ENCODE data around the gene QDPR. TPM values are rescaled to one million over a fixed set of nuclear protein-coding genes. Genes with fewer than 3 reads are reported as not detected.

The QDPR gene
- polyA plus RNA-seq, 1 of the 3 experiments (the other 2 are of a cell fraction) = 83.1 TPM

DNA sequence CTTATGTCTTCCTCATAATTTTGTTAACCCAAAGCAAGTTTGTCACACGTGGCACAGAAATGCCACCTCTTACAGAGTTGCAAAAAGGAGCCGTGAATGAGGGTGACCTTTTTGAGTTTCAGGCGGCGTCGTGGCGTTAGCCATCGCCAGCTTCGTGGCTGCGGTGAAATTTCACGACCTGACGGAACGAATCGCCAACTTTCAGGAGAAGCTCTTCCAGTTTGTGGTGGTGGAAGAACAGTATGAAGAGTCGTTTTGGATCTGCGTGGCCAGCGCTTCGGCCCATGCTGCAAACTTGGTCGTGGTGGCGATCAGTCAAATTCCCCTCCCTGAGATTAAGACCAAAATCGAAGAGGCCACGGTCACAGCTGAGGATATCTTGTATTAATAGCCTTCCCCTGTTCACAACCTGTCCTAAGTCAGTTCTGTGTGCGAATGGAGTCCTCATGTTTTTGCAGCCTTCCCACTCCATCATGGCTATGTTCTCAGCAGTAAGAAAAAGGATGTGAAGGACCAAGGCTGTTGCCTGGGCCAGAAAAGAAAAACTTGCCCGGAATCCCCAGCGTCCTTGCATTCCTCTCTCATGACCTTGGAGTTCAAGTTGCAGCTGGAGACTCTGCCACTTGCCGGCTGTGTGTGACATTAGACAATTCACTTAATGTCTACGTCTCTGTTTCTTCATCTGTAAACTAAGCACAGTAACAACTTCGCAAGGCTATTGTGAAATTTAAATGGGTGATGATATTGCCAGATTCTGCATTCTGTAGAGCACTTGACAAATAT lies 15.0 kb upstream of the QDPR start:
- Histone ChIP-seq H3K79me2 (ENCODE audit: insufficient read depth) (no peaks in the 10 kb centered on the region), H3K27me3 (ENCODE audit: insufficient read depth) (peaks cover 4% of the 10 kb centered on the region; the same call in 1 of the 2 replicates), H3K9me3 (no peaks in the 10 kb centered on the region), H2AFZ (ENCODE audit: low read depth) (no peak overlapping the region), H3K9me2 (no peaks in the 10 kb centered on the region), H3K4me3 (ENCODE audit: low read depth in 2 of 2, low read length in 1 of 2) (no peak overlapping the region), H3K9ac (no peak overlapping the region), H3K4me1 (ENCODE audit: control insufficient read depth in 1 of 2, insufficient read depth in 2 of 2, low read depth in 1 of 2, low read length in 1 of 2) (no peaks in the 10 kb centered on the region; a peak in 1 of 4 replicates), H3K36me3 (replicated peaks in 1 of 2; ENCODE audit: control insufficient read depth in 1 of 2, insufficient read depth in 2 of 2, low read length in 1 of 2) (no peaks in the 10 kb centered on the region), H3F3A (replicated peaks; ENCODE audit: insufficient read depth) (no peaks in the 10 kb centered on the region), H3K4me2 (no peak overlapping the region), H4K20me1 (ENCODE audit: insufficient read depth) (no peaks in the 10 kb centered on the region), H3K27ac (ENCODE audit: low read depth in 2 of 2, low read length in 1 of 2) (no peak overlapping the region)
- ChIA-PET POLR2A (no interaction called here), CTCF (interaction anchor here (1.2 kb wide), 1 partner anchor 22 kb away, joined by 5 read pairs; no protein-coding TSS in a partner anchor)
- WGBS (ENCODE audit: low lambda C conversion rate) = 81% methylated on average over 26 of the region's 27 CpGs
- DNase-seq = no peak
- TF ChIP-seq USF2 (IDR thresholded peaks at IDR 0.05; ENCODE audit: borderline replicate concordance, low read depth, low read length) (no peak), TAF1 (IDR thresholded peaks at IDR 0.05; ENCODE audit: borderline replicate concordance, low read depth, low read length) (no peak), RFX5 (IDR thresholded peaks at IDR 0.05; ENCODE audit: low read length) (no peak), EZH2phosphoT487 (IDR thresholded peaks at IDR 0.05; ENCODE audit: borderline replicate concordance, low read depth) (no peak), SIN3A (IDR thresholded peaks at IDR 0.05; ENCODE audit: borderline replicate concordance, low read depth, low read length) (no peak), CHD2 (IDR thresholded peaks at IDR 0.05; ENCODE audit: low read length, partially characterized antibody) (no peak), YY1 (IDR thresholded peaks at IDR 0.05; ENCODE audit: low read depth) (no peak), SMC3 (IDR thresholded peaks at IDR 0.05; ENCODE audit: low read depth, low read length) (no peak), IRF3 (IDR thresholded peaks at IDR 0.05; ENCODE audit: low read depth, low read length) (no peak), PBX3 (IDR thresholded peaks at IDR 0.05) (no peak)

DNA sequence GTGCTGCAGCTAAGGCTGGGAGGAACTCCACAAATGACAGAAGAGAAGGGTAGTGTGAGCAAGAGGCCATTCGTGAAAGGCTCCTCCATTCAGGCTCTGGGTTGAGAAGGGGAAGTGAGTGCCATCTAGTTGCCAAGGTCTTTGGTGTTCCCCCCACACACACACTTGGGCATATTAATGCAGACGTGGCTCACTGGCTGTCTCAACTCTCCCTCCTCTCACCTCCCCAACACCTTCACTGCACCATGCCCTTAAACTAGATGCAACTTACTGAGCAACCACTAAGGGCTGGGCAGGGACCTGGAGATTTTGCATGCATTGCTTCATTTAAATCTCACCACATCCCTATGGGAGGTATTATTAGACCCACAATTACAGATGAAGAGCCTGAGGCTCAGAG lies 11.8 kb upstream of the QDPR start:
- no peak overlapping the region for H3K4me3 ChIP-seq (ENCODE audit: low read depth in 2 of 2, low read length in 1 of 2)
- no peak overlapping the region for H3K9ac ChIP-seq
- H3K9me3 ChIP-seq = no peaks in the 10 kb centered on the region
- 35% methylated on average over 2 of the region's 2 CpGs for WGBS (ENCODE audit: low lambda C conversion rate)
- no peak for DNase-seq
- no peak overlapping the region for H3K4me2 ChIP-seq
- no peaks in the 10 kb centered on the region for H3K9me2 ChIP-seq
- POLR2A ChIA-PET = no interaction called here
- no peaks in the 10 kb centered on the region for H3K79me2 ChIP-seq (ENCODE audit: insufficient read depth)
- no peak overlapping the region for H2AFZ ChIP-seq (ENCODE audit: low read depth)
- H4K20me1 ChIP-seq (ENCODE audit: insufficient read depth) = no peaks in the 10 kb centered on the region
- CTCF ChIA-PET = interaction anchor here (0.7 kb wide), 1 partner anchor 558 kb away, joined by 3 read pairs; no protein-coding TSS in a partner anchor
- TF ChIP-seq TCF12 (IDR thresholded peaks at IDR 0.05) (no peak), PBX3 (IDR thresholded peaks at IDR 0.05) (no peak), SIN3A (IDR thresholded peaks at IDR 0.05; ENCODE audit: borderline replicate concordance, low read depth, low read length) (no peak), FOXJ3 (CRISPR knock-in tag; IDR thresholded peaks at IDR 0.05) (no peak), ELF1 (IDR thresholded peaks at IDR 0.05) (no peak), NFIC (IDR thresholded peaks at IDR 0.05; ENCODE audit: borderline replicate concordance) (no peak), JUND (IDR thresholded peaks at IDR 0.05) (no peak), RCOR1 (IDR thresholded peaks at IDR 0.05; ENCODE audit: low read length) (no peak), ZBTB33 (IDR thresholded peaks at IDR 0.05; ENCODE audit: borderline replicate concordance, low read depth) (no peak), MEF2A (IDR thresholded peaks at IDR 0.05; ENCODE audit: borderline replicate concordance, low read depth) (no peak), TEAD4 (IDR thresholded peaks at IDR 0.05; ENCODE audit: borderline replicate concordance, insufficient read depth) (no peak)
- H3K27me3 ChIP-seq (ENCODE audit: insufficient read depth) = 0 out of 2 replicates have a peak, but pooled peaks cover 4% of the 10 kb centered on the region
- peaks cover 0 to 3% of the 10 kb centered on the region in 2 experiments; a peak in 1 of 4 replicates for H3K4me1 ChIP-seq (ENCODE audit: control insufficient read depth in 1 of 2, insufficient read depth in 2 of 2, low read depth in 1 of 2, low read length in 1 of 2)
- H3K36me3 ChIP-seq (replicated peaks in 1 of 2; ENCODE audit: control insufficient read depth in 1 of 2, insufficient read depth in 2 of 2, low read length in 1 of 2) = no peaks in the 10 kb centered on the region
- no peak overlapping the region for H3K27ac ChIP-seq (ENCODE audit: low read depth in 2 of 2, low read length in 1 of 2)
- no peaks in the 10 kb centered on the region for H3F3A ChIP-seq (replicated peaks; ENCODE audit: insufficient read depth)
